GM20000 (cell line): ENCODE measurements around the gene ABCB9.
"Not testable (repeated sequence)": the region's sequence is repeated elsewhere in the genome, so short reads cannot be mapped to it uniquely, and the experiment has no call there.

ENCODE experiments used
- DNase-seq: peaks from one replicate; pipeline ENCODE4 v3.0.0; 2012; ENCODE audit warnings: low spot score
- CTCF ChIP-seq: IDR thresholded peaks from 2 replicates; pipeline ENCODE4 v1.5.1; 2012; ENCODE audit warnings: mild to moderate bottlenecking, control low read depth; ENCODE audit errors: extremely low read depth, missing control alignments

Gene ABCB9

GRCh38 chr12:122965851-122966742 is at the start of gene ABCB9:
Gene ABCB9 (minus strand): TSS chr12:122966463. CDS start chr12:122960235, 6,228 bp downstream.
- no peak for TF ChIP-seq CTCF
- peak; percentile 97 for DNase-seq

- DNase-seq = not testable (repeated sequence)
These were observed 48.2 kb upstream of the ABCB9 start for GRCh38 chr12:123014473-123014872.

- TF ChIP-seq CTCF = no peak
- DNase-seq = no peak
These were observed 47.2 kb upstream of the ABCB9 start for GRCh38 chr12:123013185-123014095.

GRCh38 chr12:123011701-123012100 is 45.4 kb upstream of the ABCB9 start:
- no peak for TF ChIP-seq CTCF
- no peak for DNase-seq

GRCh38 chr12:123010681-123011080 is 44.4 kb upstream of the ABCB9 start:
- no peak for TF ChIP-seq CTCF
- no peak for DNase-seq

GRCh38 chr12:123010110-123010509 is 43.8 kb upstream of the ABCB9 start:
- TF ChIP-seq CTCF = no peak
- no peak for DNase-seq

- no peak for TF ChIP-seq CTCF
- DNase-seq = no peak
These were observed 40.7 kb upstream of the ABCB9 start for GRCh38 chr12:123006977-123007376.
